Thyroid gland (tissue), 4 donors: ENCODE measurements around the gene RNF41. TPM values are rescaled to one million over a fixed set of nuclear protein-coding genes. Genes with fewer than 3 reads are reported as not detected.

Source experiments
- DNase-seq, 2 donors: peaks; one replicate each; pipeline ENCODE4 v3.0.0-alpha.2; 2019
- H3K27ac ChIP-seq, 3 donors: fragments of 200-600 bp; sonication (generic); 1 replicate in 2 of 3; 2 replicates in 1 of 3; pipeline ENCODE4 v1.5.1; 2016 to 2019; ENCODE audit warnings: mild to moderate bottlenecking in 1 of 3, moderate library complexity in 1 of 3
- H3K27me3 ChIP-seq: fragments of 200-600 bp; sonication (generic); one replicate; pipeline ENCODE4 v1.5.1; 2019
- H3K36me3 ChIP-seq, 2 donors: fragments of 200-600 bp; sonication (generic); one replicate each; pipeline ENCODE4 v1.5.1; 2016 to 2019
- H3K4me1 ChIP-seq, 2 donors: fragments of 200-600 bp; sonication (generic); one replicate each; pipeline ENCODE4 v1.5.1; 2017 to 2019
- H3K4me3 ChIP-seq, 3 donors: fragments of 200-600 bp; sonication (generic); replicated peaks in 1 of 3; 1 replicate in 2 of 3; 2 replicates in 1 of 3; pipeline ENCODE4 v1.5.1; 2016; ENCODE audit warnings: mild to moderate bottlenecking in 1 of 3
- H3K9me3 ChIP-seq: fragments of 200-600 bp; sonication (generic); one replicate; pipeline ENCODE4 v1.5.1; 2017
- POLR2A ChIP-seq, 2 donors: fragments of 450-650 bp; IDR thresholded peaks; one replicate each; pipeline ENCODE4 v1.6.1; 2017; ENCODE audit warnings: antibody characterized with exemption in 2 of 2, mild to moderate bottlenecking in 2 of 2, moderate library complexity in 1 of 2
- WGBS, 2 donors: methylation state at CpG; one replicate each; pipeline ENCODE4 v1.1.5; 2017; 5-methylcytosine and 5-hydroxymethylcytosine counted together
- intact Hi-C: fragments of 100-400 bp; cut with DNase I; formaldehyde crosslinking; loops from one replicate; pipeline ENCODE4 v1.15.1; 2023
- total RNA-seq, 4 donors: library from RNA; depleted of rRNA; stranded (reverse); fragments of >200 nt; gene quantifications; one replicate each; pipeline ENCODE4 v1.2.3, GENCODE V29; 2016
- TF ChIP-seq, protein P1 (sequence below), 6 experiments: fragments of 200-600 bp in 3 of 6; fragments of 450-650 bp in 3 of 6; sonication (generic) in 3 of 6; IDR thresholded peaks; one replicate each; pipeline ENCODE4 v1.5.1; 2016 to 2019; ENCODE audit warnings: antibody characterized with exemption in 6 of 6, mild to moderate bottlenecking in 2 of 6, inconsistent platforms in 1 of 6, moderate library complexity in 1 of 6

RNF41 gene
- total RNA-seq, 4 donors from 2014 or later: 63.4 to 89.7 (median 73.4) TPM

DNA sequence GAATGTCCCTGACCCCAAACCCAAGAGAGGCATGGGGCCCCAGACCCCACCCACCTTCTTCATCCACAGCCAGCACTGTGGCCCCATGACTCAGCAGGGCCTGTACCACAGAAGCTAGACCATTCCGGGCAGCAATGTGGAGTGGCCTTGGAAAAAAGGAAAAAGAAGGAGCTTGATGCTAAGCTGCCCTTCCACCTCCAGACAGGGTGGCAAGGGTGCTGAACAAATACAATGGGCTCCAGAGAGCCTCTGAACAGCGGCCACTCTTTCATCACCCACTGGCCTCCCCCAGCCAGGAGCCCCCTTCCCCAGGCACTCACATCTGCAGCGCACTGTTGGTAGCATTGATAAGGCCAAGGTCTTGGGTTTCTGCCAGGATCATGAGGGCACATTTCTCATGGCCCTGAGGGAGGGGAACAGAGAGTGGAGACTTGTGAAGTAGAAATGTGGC, 22.0 kb upstream of the RNF41 start:
- H3K27ac ChIP-seq: no peak overlapping the region

DNA sequence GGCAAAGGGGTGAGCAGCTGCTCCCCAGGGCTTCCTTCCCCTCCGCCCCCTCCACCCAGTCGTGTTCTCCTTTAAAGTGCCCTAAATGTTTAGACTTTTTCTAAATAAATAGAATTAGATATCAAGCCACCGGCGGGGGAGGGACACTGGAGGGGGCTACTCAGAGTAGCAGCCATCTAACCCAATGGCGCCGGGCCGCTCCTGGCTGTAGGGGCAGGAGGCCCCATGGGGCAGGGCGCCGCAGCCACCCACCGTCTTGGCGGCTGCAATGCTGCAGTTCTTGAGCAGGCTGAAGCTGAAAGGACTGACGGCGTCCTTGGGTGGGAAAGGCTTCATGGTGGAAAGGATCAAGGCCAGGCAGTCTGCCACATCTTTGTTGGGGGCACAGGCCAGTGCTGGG, 21.3 kb upstream of the RNF41 start:
- intact Hi-C loops: no loop called here
- Histone ChIP-seq H3K27me3 (no peaks in the 10 kb centered on the region), H3K9me3 (no peaks in the 10 kb centered on the region), H3K27ac (no peak overlapping the region), H3K36me3 (peaks cover 70 to 86% of the 10 kb centered on the region in 2 donors), H3K4me1 (no peaks in the 10 kb centered on the region), H3K4me3 (no peak overlapping the region)
- no peak for DNase-seq
- 94 to 95% methylated on average over 13 of the region's 13 CpGs for WGBS, 2 donors
- TF ChIP-seq POLR2A (IDR thresholded peaks at IDR 0.05): no peak
- TF ChIP-seq, protein P1, sequence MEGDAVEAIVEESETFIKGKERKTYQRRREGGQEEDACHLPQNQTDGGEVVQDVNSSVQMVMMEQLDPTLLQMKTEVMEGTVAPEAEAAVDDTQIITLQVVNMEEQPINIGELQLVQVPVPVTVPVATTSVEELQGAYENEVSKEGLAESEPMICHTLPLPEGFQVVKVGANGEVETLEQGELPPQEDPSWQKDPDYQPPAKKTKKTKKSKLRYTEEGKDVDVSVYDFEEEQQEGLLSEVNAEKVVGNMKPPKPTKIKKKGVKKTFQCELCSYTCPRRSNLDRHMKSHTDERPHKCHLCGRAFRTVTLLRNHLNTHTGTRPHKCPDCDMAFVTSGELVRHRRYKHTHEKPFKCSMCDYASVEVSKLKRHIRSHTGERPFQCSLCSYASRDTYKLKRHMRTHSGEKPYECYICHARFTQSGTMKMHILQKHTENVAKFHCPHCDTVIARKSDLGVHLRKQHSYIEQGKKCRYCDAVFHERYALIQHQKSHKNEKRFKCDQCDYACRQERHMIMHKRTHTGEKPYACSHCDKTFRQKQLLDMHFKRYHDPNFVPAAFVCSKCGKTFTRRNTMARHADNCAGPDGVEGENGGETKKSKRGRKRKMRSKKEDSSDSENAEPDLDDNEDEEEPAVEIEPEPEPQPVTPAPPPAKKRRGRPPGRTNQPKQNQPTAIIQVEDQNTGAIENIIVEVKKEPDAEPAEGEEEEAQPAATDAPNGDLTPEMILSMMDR (IDR thresholded peaks at IDR 0.05): no peak

More for the DNA sequence above, 22.0 kb upstream of the RNF41 start:
- Histone ChIP-seq H3K4me3 (no peak overlapping the region), H3K9me3 (no peaks in the 10 kb centered on the region), H3K4me1 (no peaks in the 10 kb centered on the region), H3K27me3 (no peaks in the 10 kb centered on the region), H3K36me3 (peaks cover 78 to 94% of the 10 kb centered on the region in 2 donors)
- 77 to 80% methylated on average over 1 to 3 of the region's 3 CpGs for WGBS, 2 donors
- no peak for TF ChIP-seq POLR2A (IDR thresholded peaks at IDR 0.05)
- TF ChIP-seq, protein P1 (IDR thresholded peaks at IDR 0.05): no peak
- DNase-seq: no peak
- intact Hi-C loops: no loop called here

DNA sequence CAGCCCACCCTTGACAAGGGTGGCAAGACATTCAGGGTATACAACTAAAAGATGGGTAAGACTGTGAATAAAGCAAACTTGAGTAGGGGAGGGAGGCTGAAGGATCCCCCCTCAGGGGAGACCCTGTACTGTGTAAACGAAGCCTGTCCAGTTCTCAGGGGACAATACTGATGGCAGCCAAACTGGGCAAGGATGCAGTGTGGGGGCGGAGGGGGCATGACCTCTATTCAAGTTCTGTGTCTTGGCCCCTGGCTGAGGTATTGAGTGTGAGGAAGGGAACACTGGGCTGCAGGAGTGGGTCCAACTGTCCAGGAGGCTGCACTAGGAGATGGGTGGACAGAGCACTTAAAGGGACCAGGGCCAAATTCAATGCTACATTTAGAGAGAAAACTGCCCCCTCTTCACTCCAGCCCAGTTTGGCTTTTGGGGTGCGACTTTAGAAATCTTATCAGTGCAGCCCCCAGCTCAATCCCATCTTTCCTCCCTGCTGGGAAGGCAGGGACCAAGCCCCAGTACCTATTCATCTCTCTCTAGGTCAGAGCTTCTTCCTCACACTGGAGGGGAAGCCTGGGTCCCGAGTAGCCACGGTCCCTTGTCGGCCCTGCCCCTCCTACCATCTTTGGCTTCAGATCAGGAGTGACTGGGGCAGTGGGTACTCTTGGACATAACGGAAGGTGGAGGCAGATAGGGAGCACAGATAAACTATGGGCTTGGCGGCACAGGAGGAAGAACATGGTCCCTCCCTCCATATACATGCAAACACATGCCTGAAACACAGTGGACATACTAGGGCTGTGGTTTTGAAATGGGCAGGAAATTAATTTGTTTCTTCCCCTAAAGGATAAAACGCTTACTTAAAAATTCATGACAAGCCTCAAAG, 19.9 kb upstream of the RNF41 start:
- no peaks in the 10 kb centered on the region for H3K9me3 ChIP-seq
- intact Hi-C loops: no loop called here
- H3K4me1 ChIP-seq: no peaks in the 10 kb centered on the region
- WGBS, 2 donors: 75 to 94% methylated on average over 9 of the region's 9 CpGs
- DNase-seq: no peak
- H3K27ac ChIP-seq: no peak overlapping the region
- no peaks in the 10 kb centered on the region for H3K27me3 ChIP-seq
- H3K36me3 ChIP-seq: peaks cover 57 to 73% of the 10 kb centered on the region in 2 donors
- TF ChIP-seq, protein P1 (IDR thresholded peaks at IDR 0.05): no peak
- H3K4me3 ChIP-seq: no peak overlapping the region

DNA sequence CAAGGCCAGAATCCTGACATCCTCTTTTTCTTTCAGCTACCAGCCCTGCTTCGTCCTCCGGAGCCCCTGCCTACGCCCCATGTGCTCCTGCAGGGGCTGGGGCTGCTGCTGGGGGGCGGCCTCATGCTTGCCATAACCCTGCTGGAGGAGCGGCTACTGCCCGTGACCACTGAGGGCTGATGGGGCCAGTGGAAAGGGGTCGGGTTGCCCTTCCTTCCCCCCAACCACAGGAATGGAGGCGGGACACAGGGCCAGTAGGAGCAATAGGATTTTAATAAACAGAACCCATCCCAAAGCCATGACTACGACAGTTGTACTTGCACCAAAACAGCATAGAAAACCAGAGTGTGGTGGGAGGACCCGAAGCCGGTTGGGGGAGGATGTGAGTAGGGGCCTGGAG, 15.8 kb upstream of the RNF41 start:
- Histone ChIP-seq H3K36me3 (peaks cover 16 to 32% of the 10 kb centered on the region in 2 donors), H3K4me1 (no peaks in the 10 kb centered on the region), H3K27ac (no peak overlapping the region), H3K27me3 (no peaks in the 10 kb centered on the region), H3K4me3 (no peak overlapping the region), H3K9me3 (no peaks in the 10 kb centered on the region)
- TF ChIP-seq, protein P1 (IDR thresholded peaks at IDR 0.05): no peak
- TF ChIP-seq POLR2A (IDR thresholded peaks at IDR 0.05): no peak
- intact Hi-C loops: no loop called here
- WGBS, 2 donors: 77 to 82% methylated on average over 11 of the region's 11 CpGs
- DNase-seq: no peak

DNA sequence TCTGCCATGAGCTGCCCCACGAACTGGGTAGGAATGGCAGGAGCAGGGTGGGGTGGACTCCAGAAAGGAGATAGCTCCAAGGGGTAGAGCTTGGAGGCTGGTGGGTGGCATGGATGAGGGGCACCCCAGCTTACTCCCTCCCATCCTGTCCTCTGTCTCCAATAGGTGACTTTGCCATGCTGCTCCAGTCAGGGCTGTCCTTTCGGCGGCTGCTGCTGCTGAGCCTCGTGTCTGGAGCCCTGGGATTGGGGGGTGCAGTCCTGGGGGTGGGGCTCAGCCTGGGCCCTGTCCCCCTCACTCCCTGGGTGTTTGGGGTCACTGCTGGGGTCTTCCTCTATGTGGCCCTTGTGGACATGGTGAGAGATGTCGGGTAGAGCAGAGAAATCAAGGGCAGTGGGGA, 15.3 kb upstream of the RNF41 start:
- Histone ChIP-seq H3K4me1 (no peaks in the 10 kb centered on the region), H3K27me3 (no peaks in the 10 kb centered on the region), H3K36me3 (peaks cover 10 to 27% of the 10 kb centered on the region in 2 donors), H3K27ac (no peak overlapping the region), H3K4me3 (no peak overlapping the region), H3K9me3 (no peaks in the 10 kb centered on the region)
- WGBS, 2 donors: 69 to 92% methylated on average over 2 of the region's 5 CpGs
- intact Hi-C loops: no loop called here
- no peak for DNase-seq
- TF ChIP-seq POLR2A (IDR thresholded peaks at IDR 0.05): no peak
- TF ChIP-seq, protein P1 (IDR thresholded peaks at IDR 0.05): no peak
